Measurements from ENCODE around the gene IMMP2L.
A peak's percentile ranks its signal among the peaks of the same experiment; 100 is the strongest.
"Not testable (repeated sequence)": the region's sequence is repeated elsewhere in the genome, so short reads cannot be mapped to it uniquely, and the experiment has no call there.

IMMP2L gene

GRCh38 chr7:111509288-111509687 is 53.0 kb downstream of the IMMP2L start:
- no peak for DNase-seq (ENCODE audit: low read depth, low spot score)

DNA sequence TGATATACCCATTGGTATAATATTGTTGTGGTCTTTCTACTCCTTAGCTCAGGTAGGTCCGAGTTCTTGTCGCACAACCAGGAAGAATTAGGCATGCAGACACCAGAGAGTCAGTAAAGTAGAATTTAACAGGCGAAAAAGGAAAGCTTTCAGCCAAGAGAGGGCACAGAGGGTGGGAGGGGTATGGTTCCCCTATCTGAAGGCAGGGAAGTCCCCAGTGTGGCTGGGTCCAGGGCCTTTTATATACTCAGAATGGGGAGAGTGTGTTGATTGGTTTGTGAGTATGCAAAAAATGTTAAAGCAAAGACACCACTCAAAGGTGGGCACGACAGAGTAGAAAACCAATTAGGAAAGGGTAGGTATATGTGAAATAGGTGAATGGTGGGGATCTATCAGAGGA is 53.9 kb downstream of the IMMP2L start:
- no peak for DNase-seq (ENCODE audit: low read depth, low spot score)

DNA sequence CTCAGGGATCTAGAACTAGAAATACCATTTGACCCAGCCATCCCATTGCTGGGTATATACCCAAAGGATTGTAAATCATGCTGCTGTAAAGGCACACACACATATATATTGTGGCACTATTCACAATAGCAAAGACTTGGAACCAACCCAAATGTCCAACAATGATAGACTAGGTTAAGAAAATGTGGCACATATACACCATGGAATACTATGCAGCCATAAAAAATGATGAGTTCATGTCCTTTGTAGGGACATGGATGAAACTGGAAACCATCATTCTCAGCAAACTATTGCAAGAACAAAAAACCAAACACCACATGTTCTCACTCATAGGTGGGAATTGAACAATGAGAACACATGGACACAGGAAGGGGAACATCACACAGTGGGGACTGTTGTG is 56.9 kb downstream of the IMMP2L start:
- DNase-seq (ENCODE audit: low read depth, low spot score), result not testable (repeated sequence)

DNA sequence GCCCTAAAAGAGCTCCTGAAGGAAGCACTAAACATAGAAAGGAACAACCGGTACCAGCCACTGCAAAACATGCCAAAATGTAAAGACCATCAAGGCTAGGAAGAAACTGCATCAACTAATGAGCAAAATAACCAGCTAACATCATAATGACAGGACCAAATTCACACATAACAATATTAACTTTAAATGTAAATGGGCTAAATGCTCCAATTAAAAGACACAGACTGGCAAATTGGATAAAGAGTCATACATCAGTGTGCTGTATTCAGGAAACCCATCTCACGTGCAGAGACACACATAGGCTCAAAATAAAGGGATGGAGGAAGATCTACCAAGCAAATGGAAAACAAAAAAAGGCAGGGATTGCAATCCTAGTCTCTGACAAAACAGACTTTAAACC is 60.5 kb downstream of the IMMP2L start:
- DNase-seq (ENCODE audit: low read depth, low spot score), result not testable (repeated sequence)

DNA sequence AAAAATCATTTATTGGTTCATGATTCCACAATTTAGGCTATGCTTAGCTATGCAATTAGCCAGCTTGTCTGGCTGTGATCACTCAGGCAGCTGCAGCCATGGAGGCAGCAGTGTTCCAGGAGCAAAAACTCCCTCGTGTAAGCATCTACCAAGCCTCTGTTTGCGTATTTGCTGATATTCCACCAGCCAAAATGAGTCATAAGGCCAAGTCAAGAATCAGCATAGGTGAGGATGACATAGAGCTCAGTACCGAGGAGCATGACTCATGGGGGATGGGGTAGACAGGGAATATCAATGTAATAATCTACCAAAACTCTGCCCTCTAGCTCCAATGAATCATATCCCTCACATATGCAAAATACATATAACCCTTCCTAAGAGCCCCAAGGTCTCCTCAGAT is 63.3 kb downstream of the IMMP2L start:
- peak; percentile 9 for DNase-seq (ENCODE audit: low read depth, low spot score)

DNA sequence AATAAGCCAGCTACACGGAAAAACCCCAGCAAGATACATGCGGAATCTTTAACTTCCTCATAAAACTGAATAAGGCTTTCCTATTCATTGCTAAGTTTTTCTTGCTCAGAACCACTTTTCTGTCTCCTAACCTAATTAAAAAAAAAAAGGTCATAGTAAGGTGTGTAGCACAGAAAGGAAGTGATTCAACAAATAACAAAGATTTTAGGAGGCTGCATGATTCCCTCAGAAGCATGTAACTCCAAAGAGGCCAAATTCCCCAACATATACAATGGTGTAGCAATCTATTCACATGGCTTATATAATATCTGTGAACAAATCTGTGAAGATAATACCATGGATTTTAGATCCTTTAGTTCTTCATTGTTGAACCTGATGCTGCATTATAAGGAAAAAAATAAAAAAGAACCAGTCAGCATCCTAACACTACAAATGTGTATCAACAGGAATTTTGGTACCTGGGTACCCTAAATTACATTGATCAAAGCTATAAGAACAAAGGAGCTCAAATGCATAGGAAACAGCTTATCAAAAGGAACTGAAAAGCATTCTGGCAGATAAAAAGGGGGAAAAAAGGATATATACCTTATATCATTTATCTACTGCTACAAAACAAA is 63.8 kb downstream of the IMMP2L start:
- no peak for DNase-seq (ENCODE audit: low read depth, low spot score)

DNA sequence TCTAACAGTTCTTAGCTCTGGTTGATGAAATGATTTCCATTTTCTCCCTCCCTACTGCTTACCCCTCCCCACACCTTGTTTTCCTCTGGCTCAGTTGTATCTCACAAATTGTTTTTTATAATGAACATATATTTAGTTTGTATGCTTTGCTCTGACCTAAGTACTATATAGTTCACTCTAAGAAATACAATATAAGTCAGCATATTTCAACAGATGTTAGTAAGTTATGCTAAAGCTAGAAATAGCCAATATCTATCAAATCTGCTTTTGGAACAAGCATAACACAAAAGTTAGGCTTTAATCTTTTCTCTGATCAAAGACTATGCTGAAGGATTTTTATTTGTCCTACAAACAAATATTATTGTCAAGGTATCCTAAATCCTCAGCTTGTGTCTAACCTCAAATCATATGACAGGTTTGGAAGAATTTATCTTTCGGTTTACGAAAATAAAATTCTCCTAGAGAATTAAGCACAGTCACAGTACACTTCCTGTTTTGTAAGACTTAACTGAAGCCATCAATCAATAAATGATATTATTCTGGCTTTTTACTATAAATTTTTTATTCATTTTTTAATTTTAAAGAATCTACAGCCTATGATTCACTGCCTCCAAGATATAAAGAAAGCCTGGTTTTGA is 67.0 kb downstream of the IMMP2L start:
- no peak for DNase-seq (ENCODE audit: low read depth, low spot score)

GRCh38 chr7:111492234-111492633 is 70.1 kb downstream of the IMMP2L start:
- DNase-seq (ENCODE audit: low read depth, low spot score), result no peak

GRCh38 chr7:111486472-111487142 is 75.7 kb downstream of the IMMP2L start:
- DNase-seq (ENCODE audit: low read depth, low spot score), result peak; percentile 37

DNA sequence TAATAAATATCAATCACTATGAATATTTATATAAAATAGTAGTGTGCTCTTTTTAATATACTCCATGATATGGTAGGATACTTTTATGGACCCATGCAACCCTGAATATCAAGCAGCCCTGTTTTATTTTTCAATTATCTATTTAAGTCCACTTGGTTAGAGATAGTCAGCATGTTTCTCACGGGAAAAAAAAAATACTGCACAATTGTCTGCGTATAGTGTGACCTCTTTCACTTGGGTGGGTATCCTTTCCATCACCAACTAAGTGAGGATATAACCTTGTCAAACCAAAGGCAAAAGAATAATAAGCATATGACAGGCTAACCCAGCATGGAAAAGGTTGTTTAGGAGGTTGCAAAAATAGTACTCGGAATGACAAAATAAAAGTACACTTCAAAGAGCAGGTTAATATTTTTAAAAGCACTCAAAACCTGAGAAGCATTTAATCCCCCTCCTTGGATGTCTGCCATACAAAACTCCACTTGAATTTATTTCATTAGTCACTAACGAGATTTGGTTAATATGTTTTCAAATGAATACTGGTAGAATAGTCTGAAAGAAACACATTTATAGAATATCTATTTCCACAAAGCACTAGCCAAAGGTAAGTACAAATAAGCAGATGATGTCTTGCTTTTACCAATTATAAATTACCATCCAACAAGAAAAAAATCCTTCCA is 76.5 kb downstream of the IMMP2L start:
- DNase-seq (ENCODE audit: low read depth, low spot score), result no peak

- DNase-seq (ENCODE audit: low read depth, low spot score), result no peak
Measured at GRCh38 chr7:111483078-111483477, 79.2 kb downstream of the IMMP2L start.

GRCh38 chr7:111477462-111478225 is 84.6 kb downstream of the IMMP2L start:
- DNase-seq (ENCODE audit: low read depth, low spot score), result no peak

DNA sequence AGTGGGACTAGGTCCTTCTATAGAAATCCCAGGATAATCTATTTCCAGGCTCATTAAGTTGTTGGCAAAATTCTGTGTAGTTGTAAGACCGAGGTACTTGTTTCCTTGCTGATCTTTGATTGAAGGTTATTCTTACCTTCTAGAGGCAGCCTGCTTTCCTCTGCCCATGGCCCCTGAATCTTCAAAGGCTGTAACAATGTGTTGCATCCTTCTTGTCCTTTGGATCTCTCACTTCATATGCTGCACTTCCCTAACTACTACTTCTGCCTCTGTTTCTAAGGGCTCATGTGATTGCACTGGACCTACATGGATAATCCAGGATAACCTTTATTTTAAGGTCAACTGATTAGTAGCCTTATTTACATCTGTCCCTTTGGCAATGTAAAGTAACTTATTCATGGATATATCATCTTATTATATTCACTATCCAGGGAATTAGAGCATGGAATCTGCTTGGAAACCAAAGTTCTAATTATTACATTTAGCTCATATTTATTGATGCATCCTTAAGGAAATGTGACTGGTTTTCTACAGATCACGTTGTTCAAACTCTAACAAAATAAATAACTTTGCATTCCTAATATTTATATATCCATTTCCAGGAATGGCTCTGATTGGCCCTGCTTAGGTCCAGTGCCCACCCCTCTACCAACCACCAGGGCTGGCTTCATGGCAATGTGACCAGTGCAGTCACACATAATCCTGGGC is 85.6 kb downstream of the IMMP2L start:
- DNase-seq (ENCODE audit: low read depth, low spot score), result no peak

DNA sequence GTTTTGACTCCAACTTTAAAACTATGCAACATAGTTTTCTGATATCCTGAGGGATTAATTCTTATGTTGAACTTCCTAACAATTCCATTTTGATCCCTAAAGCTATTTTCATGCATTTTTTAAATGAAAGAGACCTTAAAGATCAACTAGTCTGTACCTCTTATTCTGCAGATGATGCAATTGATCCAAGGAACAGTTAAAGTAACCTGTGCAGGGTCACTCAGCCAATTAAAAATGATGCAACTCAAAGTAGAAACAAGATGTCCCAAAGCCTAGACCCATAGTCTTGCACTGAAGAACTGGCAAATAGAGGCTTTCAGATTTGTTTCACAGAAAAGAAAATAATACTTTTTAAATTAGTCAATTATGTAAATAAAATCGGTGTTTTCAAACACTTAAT is 86.3 kb downstream of the IMMP2L start:
- DNase-seq (ENCODE audit: low read depth, low spot score), result no peak

- no peak for DNase-seq (ENCODE audit: low read depth, low spot score)
Measured at GRCh38 chr7:111475419-111475748, 86.9 kb downstream of the IMMP2L start.

DNA sequence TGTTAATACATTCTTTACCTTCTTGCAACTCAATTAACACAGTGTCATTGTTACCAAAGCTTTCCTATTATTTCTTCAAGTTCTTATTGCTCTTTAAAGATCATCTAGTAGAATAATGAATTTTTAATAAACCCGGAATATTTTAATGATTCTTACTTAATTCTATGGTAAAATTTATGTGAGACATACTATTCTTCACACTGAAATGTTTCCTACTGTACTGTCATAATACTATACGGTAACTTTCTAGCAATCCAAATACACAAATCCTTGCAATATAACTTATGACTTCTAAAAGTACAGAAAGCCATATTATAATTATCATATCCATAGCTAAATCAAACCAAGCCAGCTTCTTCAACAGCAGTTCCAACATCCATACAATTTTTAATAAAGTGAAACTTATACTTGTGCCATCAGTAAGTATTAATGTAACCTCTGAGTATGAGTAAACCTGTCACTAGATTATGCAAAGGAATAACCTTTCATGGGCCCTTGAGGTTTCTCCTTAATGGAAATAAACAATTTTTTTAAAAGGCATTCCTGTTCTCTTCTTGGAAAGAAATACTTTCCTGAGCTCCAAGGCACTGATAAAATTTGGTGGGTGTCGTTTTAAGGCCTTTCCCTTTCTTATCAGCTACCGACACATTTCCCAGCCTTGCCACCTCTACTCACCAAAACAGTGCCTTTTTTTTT is 87.4 kb downstream of the IMMP2L start:
- no peak for DNase-seq (ENCODE audit: low read depth, low spot score)

GRCh38 chr7:111473449-111474198 is 88.7 kb downstream of the IMMP2L start:
- DNase-seq (ENCODE audit: low read depth, low spot score), result no peak

GRCh38 chr7:111470998-111471397 is 91.3 kb downstream of the IMMP2L start:
- DNase-seq (ENCODE audit: low read depth, low spot score), result no peak

DNA sequence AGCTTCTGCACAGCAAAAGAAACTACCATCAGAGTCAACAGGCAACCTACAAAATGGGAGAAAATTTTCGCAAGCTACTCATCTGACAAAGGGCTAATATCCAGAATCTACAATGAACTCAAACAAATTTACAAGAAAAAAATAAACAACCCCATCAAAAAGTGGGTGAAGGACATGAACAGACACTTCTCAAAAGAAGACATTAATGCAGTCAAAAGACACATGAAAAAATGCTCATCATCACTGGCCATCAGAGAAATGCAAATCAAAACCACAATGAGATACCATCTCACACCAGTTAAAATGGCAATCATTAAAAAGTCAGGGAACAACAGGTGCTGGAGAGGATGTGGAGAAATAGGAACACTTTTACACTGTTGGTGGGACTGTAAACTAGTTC is 92.4 kb downstream of the IMMP2L start:
- not testable (repeated sequence) for DNase-seq (ENCODE audit: low read depth, low spot score)

DNA sequence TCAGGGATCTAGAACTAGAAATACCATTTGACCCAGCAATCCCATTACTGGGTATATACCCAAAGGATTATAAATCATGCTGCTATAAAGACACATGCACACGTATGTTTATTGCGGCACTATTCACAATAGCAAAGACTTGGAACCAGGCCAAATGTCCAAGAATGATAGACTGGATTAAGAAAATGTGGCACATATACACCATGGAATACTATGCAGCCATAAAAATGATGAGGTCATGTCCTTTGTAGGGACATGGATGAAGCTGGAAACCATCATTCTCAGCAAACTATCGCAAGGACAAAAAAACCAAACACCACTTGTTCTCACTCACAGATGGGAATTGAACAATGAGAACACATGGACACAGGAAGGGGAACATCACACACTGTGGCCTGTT is 96.5 kb downstream of the IMMP2L start:
- not testable (repeated sequence) for DNase-seq (ENCODE audit: low read depth, low spot score)

Measured in smooth muscle cell of the brain vasculature (primary cell).